LNCAP (cell line): Measurements from ENCODE around the gene HAAO.

Experiments
- TF ChIP-seq, protein P1 (sequence below): fragments of 450-650 bp; IDR thresholded peaks from 2 replicates; pipeline ENCODE4 v1.5.1; 2017; ENCODE audit warnings: mild to moderate bottlenecking

Gene HAAO

GRCh38 chr2:42823744-42824453, 31.5 kb upstream of the HAAO start:
- TF ChIP-seq, protein P1, sequence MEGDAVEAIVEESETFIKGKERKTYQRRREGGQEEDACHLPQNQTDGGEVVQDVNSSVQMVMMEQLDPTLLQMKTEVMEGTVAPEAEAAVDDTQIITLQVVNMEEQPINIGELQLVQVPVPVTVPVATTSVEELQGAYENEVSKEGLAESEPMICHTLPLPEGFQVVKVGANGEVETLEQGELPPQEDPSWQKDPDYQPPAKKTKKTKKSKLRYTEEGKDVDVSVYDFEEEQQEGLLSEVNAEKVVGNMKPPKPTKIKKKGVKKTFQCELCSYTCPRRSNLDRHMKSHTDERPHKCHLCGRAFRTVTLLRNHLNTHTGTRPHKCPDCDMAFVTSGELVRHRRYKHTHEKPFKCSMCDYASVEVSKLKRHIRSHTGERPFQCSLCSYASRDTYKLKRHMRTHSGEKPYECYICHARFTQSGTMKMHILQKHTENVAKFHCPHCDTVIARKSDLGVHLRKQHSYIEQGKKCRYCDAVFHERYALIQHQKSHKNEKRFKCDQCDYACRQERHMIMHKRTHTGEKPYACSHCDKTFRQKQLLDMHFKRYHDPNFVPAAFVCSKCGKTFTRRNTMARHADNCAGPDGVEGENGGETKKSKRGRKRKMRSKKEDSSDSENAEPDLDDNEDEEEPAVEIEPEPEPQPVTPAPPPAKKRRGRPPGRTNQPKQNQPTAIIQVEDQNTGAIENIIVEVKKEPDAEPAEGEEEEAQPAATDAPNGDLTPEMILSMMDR = no peak

GRCh38 chr2:42819160-42819559, 26.8 kb upstream of the HAAO start:
- TF ChIP-seq, protein P1 = no peak

DNA sequence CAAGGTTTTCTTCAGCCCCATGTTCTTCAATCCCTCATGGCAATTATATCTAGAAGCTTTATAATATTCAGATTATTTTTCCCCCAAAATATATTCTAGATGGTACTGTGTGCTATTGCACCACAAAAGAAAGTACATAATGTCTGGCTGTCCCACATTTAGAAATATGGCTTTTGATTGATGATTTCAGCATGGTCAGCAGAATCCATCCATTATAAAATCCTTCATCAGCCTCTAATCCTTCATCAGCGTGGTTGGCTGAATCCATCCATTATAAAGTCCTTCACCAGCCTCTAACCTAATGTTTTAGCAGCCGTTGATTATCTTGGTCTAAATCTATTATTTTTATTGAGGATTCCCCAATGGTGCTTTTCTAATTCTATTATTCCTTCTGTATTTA, 23.3 kb upstream of the HAAO start:
- TF ChIP-seq, protein P1 = no peak

- TF ChIP-seq, protein P1 = no peak
These were observed 21.4 kb upstream of the HAAO start for GRCh38 chr2:42813763-42814162.

DNA sequence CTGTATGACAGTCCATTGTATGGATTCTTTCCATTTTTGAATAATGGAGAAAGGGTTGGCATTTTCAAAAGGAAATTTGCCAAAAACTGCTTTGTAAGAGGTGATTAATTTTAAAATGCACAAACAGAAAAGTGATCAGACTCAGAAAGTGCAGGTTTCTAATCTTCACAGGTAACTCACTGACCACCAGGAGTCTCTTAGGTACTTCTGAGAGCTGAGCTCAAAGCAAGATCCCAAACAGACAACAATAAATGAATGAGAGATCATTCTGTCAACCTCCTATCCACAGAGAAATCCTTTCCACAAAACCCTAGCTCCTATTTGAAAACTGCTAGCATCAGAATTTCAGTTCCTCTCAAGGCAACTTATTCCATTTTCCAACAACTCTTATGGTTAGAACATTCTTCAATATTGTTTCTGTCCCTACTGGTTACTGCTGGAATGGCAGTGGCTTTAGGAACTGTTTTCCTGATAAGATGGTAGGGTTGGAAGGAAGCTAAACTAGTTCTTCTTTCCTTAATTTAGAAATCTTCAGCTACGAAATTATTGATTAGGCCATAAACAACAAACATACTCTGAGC, 20.6 kb upstream of the HAAO start:
- TF ChIP-seq, protein P1 = no peak; the same call in 1 of the 2 replicates

GRCh38 chr2:42810971-42811811, 18.8 kb upstream of the HAAO start:
- TF ChIP-seq, protein P1 = no peak

DNA sequence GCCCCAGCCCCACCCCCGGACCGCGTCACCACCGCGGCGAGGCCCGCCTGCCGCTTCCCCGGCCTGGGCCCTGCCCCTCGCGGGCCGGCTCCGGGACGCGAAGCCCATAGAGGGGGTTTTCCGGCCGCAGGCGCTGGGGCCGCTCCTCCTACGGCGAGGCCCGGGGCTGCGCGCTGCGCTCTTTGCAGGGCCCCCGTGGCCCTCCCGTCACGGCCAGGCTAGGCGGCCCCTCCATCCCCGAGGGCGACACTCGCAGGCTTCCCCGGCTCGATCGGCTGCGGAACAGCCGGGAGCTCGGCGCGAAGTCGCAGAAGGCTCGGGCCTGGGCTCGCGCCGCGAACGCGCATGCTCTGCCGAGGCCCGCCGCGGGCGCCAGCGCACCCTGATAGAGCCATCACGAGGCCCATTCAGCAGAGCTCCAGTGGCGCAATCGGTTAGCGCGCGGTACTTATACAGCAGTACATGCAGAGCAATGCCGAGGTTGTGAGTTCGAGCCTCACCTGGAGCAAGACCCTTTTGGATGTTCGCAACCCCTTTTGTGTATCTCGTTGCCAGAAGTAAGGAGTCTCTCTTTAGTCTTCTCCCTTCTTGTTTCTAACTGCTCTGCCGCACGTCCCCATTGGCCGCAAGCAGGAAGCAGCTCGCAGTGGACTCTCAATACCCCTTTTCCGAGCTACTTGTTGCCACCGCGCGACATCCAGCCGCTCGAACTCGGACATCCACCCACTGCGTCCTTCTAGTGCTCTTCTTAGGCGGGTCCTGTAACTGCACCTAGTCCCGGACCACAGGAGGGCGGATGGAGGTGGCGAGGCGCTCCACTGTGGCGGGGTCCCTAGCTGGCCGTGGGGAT, 18.0 kb upstream of the HAAO start:
- TF ChIP-seq, protein P1 = no peak
